Choroid plexus epithelial cell (primary cell): ENCODE results near the gene FBXO8.

Experiments used
- DNase-seq: peaks from one replicate; pipeline ENCODE4 v3.0.0-alpha.2; 2010; ENCODE audit warnings: low read depth
- H3K4me3 ChIP-seq: 2 replicates; pipeline ENCODE4 v1.5.1; 2011; ENCODE audit warnings: low read depth, mild to moderate bottlenecking, control low read depth, low read length, moderate library complexity
- CTCF ChIP-seq: conservative IDR thresholded peaks from 2 replicates; pipeline ENCODE4 v1.5.1; 2011; ENCODE audit warnings: low read depth, mild to moderate bottlenecking, control low read depth, inconsistent platforms, low read length, moderate library complexity

FBXO8 gene

GRCh38 chr4:174189392-174190015, 94.0 kb downstream of the FBXO8 start:
- no peak for TF ChIP-seq CTCF
- H3K4me3 ChIP-seq: no peak overlapping the region
- DNase-seq: no peak
